CD4-positive, alpha-beta memory T cell (primary cell): ENCODE measurements around the gene ARL8A. TPM values are rescaled to one million over a fixed set of nuclear protein-coding genes. Genes with fewer than 3 reads are reported as not detected.
"Not testable (repeated sequence)": the region's sequence is repeated elsewhere in the genome, so short reads cannot be mapped to it uniquely, and the experiment has no call there.

Source experiments
- CTCF ChIA-PET: fragments of 350-600 bp; sonication (Branson Sonifier 250); formaldehyde crosslinking; loops from one replicate; lab custom pipeline; 2021; ENCODE audit warnings: inconsistent platforms; ENCODE audit not compliant: partially characterized antibody; lab: Charles Lee
- POLR2A ChIA-PET: fragments of 350-600 bp; sonication (Branson Sonifier 250); formaldehyde crosslinking; loops from one replicate; lab custom pipeline; 2021; ENCODE audit not compliant: partially characterized antibody; lab: Charles Lee
- DNase-seq, 5 donors: peaks; one replicate each; pipeline versions ENCODE4 v3.0.0 to v3.0.0-alpha.2; 2020 to 2022; ENCODE audit warnings: mixed read lengths in 1 of 5
- H3K27ac ChIP-seq: one replicate; pipeline ENCODE4 v1.7.0; 2013; ENCODE audit warnings: low read depth, low read length
- H3K27me3 ChIP-seq: 2 replicates; pipeline ENCODE4 v1.7.0; 2013; ENCODE audit warnings: mild to moderate bottlenecking, low read length, moderate library complexity; ENCODE audit not compliant: insufficient read depth
- H3K36me3 ChIP-seq: 2 replicates; pipeline ENCODE4 v1.7.0; 2013; ENCODE audit warnings: mild to moderate bottlenecking, low read length, moderate library complexity; ENCODE audit not compliant: insufficient read depth
- H3K4me1 ChIP-seq: 2 replicates; pipeline ENCODE4 v1.7.0; 2013; ENCODE audit warnings: mild to moderate bottlenecking, low read length, moderate library complexity; ENCODE audit not compliant: insufficient read depth
- H3K4me3 ChIP-seq, 2 donors: one replicate each; pipeline ENCODE4 v1.7.0; 2013; ENCODE audit warnings: low read length in 2 of 2, mild to moderate bottlenecking in 1 of 2
- H3K9me3 ChIP-seq, 2 donors: one replicate each; pipeline ENCODE4 v1.7.0; 2013; ENCODE audit warnings: low read length in 2 of 2, control low read depth in 1 of 2; ENCODE audit not compliant: control insufficient read depth in 1 of 2
- H3K27ac Mint-ChIP-seq, 7 donors: one replicate each; pipeline ENCODE4 v1.8.0; 2020 to 2021; ENCODE audit warnings: mixed read lengths in 7 of 7, mild to moderate bottlenecking in 6 of 7, inconsistent platforms in 3 of 7, moderate library complexity in 3 of 7
- H3K27me3 Mint-ChIP-seq, 2 donors: one replicate each; pipeline ENCODE4 v1.8.0; 2020 to 2021; ENCODE audit warnings: mixed read lengths in 2 of 2
- H3K36me3 Mint-ChIP-seq, 2 donors: one replicate each; pipeline ENCODE4 v1.8.0; 2020 to 2021; ENCODE audit warnings: mixed read lengths in 2 of 2, inconsistent platforms in 1 of 2, mild to moderate bottlenecking in 1 of 2
- H3K4me1 Mint-ChIP-seq, 4 donors: one replicate each; pipeline ENCODE4 v1.8.0; 2020 to 2021; ENCODE audit warnings: mixed read lengths in 4 of 4, mild to moderate bottlenecking in 1 of 4
- H3K4me3 Mint-ChIP-seq, 8 donors: one replicate each; pipeline ENCODE4 v1.8.0; 2020 to 2021; ENCODE audit warnings: mixed read lengths in 8 of 8, mild to moderate bottlenecking in 7 of 8, moderate library complexity in 6 of 8, inconsistent platforms in 3 of 8
- H3K9me3 Mint-ChIP-seq, 8 donors: one replicate each; pipeline ENCODE4 v1.8.0; 2020 to 2021; ENCODE audit warnings: mixed read lengths in 8 of 8, mild to moderate bottlenecking in 5 of 8, inconsistent platforms in 3 of 8, moderate library complexity in 1 of 8
- intact Hi-C: fragments of 100-400 bp; cut with micrococcal nuclease; formaldehyde crosslinking; loops from one replicate; pipeline ENCODE4 v1.15.1; 2023
- polyA plus RNA-seq, 2 donors: library from polyadenylated mRNA; unstranded; fragments of 300-500 nt; fragmentation: Illumina TruSeq; gene quantifications; one replicate each; pipeline ENCODE4 v1.2.3, GENCODE V29; 2021
- total RNA-seq, 2 experiments: library from RNA; stranded (reverse); gene quantifications; one replicate each; pipeline ENCODE4 v1.2.3, GENCODE V29; 2021

Gene ARL8A
- total and polyA plus RNA-seq, 4 experiments from 2014 or later = 7.1 to 55.0 (median 29.4) TPM

DNA sequence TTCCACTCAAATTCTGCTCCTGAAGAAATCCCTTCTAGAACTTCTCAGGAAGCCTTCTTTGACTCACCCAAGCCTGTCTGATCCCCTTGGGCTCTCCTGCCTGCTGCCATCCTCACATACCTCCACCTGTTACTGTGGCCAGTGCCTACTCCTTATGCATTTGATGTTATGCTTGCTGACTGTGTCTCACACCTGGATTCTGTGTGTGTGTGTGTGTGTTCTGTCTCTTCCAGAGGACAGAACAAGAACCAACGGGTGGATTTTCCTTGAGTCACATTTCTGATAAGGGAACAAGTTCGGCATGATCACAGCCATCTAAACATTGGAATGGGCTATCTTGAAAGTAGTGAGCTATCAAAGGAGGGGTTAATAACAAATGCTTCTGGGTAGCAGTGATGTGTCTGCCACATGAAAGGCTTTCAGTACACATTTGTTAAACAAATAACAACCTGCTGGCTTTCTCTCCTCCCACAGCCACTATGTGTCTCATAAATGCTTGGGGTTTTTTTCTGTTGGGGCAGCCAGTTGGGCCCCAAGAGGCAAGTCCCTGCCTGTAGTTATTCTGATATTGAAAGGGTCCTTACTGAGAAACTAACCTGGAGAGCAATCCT, 30.7 kb downstream of the ARL8A start:
- ChIA-PET POLR2A (no interaction called here), CTCF (interaction anchor here (0.7 kb wide), 1 partner anchor 655 kb away, joined by 3 read pairs; no protein-coding TSS in a partner anchor)
- DNase-seq = no peak
- no peaks in the 10 kb centered on the region for H3K27me3 ChIP-seq
- H3K36me3 Mint-ChIP-seq = no peaks in the 10 kb centered on the region
- H3K27ac ChIP-seq = no peak overlapping the region
- intact Hi-C loops = no loop called here
- H3K4me3 ChIP-seq = no peak overlapping the region
- H3K4me1 Mint-ChIP-seq = peaks cover 0 to 3% (median under 1%) of the 10 kb centered on the region in 4 donors
- H3K27me3 Mint-ChIP-seq = no peaks in the 10 kb centered on the region
- H3K9me3 Mint-ChIP-seq = no peaks in the 10 kb centered on the region
- no peaks in the 10 kb centered on the region for H3K4me1 ChIP-seq
- no peaks in the 10 kb centered on the region for H3K9me3 ChIP-seq
- no peaks in the 10 kb centered on the region for H3K36me3 ChIP-seq
- peak overlapping the region in 1 of 7 donors; percentile 18 for H3K27ac Mint-ChIP-seq
- H3K4me3 Mint-ChIP-seq = no peak overlapping the region

DNA sequence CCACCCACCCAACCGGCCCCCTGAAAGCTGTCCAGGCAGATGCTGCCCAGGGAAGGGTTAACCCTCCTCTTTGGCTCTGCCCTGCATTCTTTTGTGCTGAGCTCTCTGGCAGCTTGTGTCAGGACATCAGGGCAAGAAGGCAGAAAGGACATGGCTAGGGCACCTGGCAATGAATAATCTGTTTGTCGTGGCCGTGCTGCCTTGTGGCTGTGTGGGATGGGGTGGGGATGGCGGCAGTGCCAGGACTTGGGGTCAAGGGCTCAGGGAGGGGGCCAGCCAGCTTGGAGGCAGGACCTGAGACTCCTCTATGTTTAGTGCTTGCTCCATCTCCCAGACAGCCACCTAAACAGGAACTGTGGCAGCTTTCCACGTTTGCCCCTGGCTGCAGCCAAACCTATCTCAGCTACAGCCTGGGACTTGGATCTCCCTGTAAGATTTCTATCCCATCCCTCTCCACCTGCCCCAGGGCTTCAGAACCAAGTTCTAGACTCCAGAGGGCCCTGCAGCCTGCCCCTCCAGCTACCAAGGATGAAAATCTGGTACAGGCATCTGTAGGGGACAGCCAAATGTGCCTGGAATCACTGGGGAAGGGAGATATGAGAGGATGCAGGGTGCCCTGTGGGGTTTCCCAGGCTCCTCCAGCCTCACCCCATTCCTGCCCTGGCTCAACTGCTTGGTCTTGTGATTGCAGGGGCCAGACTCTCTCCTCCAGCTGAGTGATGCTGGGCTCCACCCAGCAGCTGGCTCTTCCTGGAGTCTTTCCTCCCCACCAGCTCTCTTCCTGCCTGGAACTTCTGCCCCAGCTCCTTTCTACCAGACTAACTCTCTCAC, 31.5 kb downstream of the ARL8A start:
- H3K4me1 Mint-ChIP-seq = peaks cover 0 to 3% (median under 1%) of the 10 kb centered on the region in 4 donors
- POLR2A ChIA-PET = no interaction called here
- Histone ChIP-seq H3K27ac (no peak overlapping the region), H3K27me3 (no peaks in the 10 kb centered on the region), H3K4me3 (no peak overlapping the region), H3K9me3 (no peaks in the 10 kb centered on the region), H3K4me1 (no peaks in the 10 kb centered on the region), H3K36me3 (no peaks in the 10 kb centered on the region)
- H3K36me3 Mint-ChIP-seq = no peaks in the 10 kb centered on the region
- no peak for DNase-seq
- no peaks in the 10 kb centered on the region for H3K27me3 Mint-ChIP-seq
- CTCF ChIA-PET = no interaction called here
- H3K9me3 Mint-ChIP-seq = no peaks in the 10 kb centered on the region
- H3K4me3 Mint-ChIP-seq = no peak overlapping the region
- intact Hi-C loops = no loop called here
- peak overlapping the region in 1 of 7 donors; percentile 18 for H3K27ac Mint-ChIP-seq

DNA sequence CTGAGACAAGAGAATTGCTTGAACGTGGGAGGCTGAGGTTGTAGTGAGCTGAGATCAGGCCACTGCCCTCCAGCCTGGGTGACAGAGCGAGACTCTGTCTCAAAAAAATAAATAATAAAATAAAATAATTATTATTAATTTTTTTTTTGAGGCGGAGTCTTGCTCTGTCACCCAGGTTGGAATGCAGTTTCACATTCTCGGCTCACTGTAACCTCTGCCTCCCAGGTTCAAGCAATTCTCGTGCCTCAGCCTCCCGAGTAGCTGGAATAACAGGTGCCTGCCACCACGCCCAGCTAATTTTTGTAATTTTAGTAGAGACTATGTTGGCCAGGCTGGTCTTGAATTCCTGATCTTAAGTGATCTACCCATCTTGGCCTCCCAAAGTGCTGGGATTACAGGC, 32.9 kb downstream of the ARL8A start:
- intact Hi-C loops, H3K4me3 Mint-ChIP-seq, H3K27ac ChIP-seq, H3K36me3 Mint-ChIP-seq, CTCF ChIA-PET, H3K4me1 Mint-ChIP-seq, H3K9me3 Mint-ChIP-seq, H3K27me3 Mint-ChIP-seq, H3K9me3 ChIP-seq, DNase-seq, H3K36me3 ChIP-seq, H3K4me1 ChIP-seq, H3K27me3 ChIP-seq, H3K27ac Mint-ChIP-seq, POLR2A ChIA-PET, H3K4me3 ChIP-seq: not testable (repeated sequence)

DNA sequence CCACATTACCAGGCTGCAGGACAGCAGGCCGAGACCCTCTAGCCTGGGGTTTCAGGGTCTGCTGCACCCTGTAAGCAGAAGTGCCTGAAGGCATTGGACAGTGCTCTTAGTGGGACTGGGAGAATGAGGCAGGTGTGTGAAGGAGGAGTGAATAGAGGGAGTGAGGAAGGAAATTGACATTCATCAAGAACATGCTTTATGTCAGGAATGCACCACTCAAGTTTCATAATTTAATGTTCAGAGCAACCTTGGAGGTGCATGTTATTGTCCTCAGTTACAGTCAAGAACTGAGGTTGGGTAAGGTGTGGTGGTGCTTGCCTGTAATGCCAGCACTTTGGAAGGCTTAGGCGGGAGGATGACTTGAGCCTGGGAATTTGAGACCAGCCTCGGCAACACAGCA, 33.6 kb downstream of the ARL8A start:
- Mint-ChIP-seq H3K4me3 (no peak overlapping the region), H3K9me3 (no peaks in the 10 kb centered on the region), H3K27me3 (no peaks in the 10 kb centered on the region), H3K36me3 (no peaks in the 10 kb centered on the region), H3K27ac (no peak overlapping the region), H3K4me1 (peaks cover 0 to 3% (median under 1%) of the 10 kb centered on the region in 4 donors)
- Histone ChIP-seq H3K4me3 (no peak overlapping the region), H3K9me3 (no peaks in the 10 kb centered on the region), H3K4me1 (no peaks in the 10 kb centered on the region), H3K36me3 (no peaks in the 10 kb centered on the region), H3K27ac (no peak overlapping the region), H3K27me3 (no peaks in the 10 kb centered on the region)
- POLR2A ChIA-PET = no interaction called here
- intact Hi-C loops = no loop called here
- no peak for DNase-seq
- CTCF ChIA-PET = no interaction called here

DNA sequence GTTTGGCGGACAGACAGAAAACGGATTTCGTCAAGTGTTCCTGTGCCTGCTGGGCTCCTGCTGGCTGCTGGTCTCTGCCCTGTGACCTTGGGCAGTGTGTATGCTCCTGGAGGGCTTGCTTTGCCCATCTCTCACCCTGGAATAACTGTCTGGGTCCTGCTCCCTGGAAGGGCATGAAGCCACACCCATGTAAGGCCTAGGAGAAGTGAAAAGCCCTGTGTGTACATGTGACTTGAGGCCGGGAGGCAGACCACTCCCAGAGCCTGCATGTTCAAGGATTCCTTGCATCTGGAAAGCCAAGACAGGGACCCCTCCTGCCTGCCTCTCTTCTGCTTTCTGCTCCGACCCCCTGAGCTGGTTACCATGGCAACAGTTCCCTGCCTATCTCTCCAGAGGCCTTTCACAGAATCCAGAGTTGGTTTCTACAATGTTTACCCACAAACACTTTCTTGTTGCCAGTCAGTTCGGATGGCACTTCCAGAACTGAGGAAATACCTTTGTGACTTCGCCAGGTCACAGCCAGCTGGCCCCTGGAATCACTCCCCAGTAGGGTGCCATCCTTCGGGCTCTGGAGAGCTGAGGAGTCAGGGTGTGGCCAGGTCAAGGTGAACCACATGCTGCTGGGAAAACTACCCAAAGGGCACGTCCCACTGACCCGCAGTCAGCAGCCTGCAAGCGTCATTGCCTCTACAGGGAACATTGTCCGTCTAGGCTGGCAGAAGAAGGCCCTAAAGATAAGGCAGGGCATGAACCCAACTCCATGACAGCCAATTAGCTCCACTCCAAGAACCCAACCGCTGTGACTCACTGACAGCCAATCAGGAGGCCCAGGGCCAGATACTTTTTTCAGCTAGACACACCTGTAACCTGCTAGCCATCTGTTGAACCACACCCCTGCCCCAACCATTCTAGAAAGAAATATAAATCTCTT, 36.5 kb downstream of the ARL8A start:
- peak overlapping the region in 1 of 7 donors; percentile 35 for H3K27ac Mint-ChIP-seq
- H3K4me3 ChIP-seq = no peak overlapping the region
- CTCF ChIA-PET = no interaction called here
- H3K4me3 Mint-ChIP-seq = no peak overlapping the region
- intact Hi-C loops = no loop called here
- no peak for DNase-seq
- no peak overlapping the region for H3K27ac ChIP-seq
- no peaks in the 10 kb centered on the region for H3K9me3 Mint-ChIP-seq
- POLR2A ChIA-PET = no interaction called here
- H3K4me1 Mint-ChIP-seq = no peaks in the 10 kb centered on the region
- H3K27me3 ChIP-seq = no peaks in the 10 kb centered on the region
- H3K27me3 Mint-ChIP-seq = no peaks in the 10 kb centered on the region
- no peaks in the 10 kb centered on the region for H3K4me1 ChIP-seq
- H3K36me3 ChIP-seq = no peaks in the 10 kb centered on the region
- no peaks in the 10 kb centered on the region for H3K9me3 ChIP-seq
- no peaks in the 10 kb centered on the region for H3K36me3 Mint-ChIP-seq

DNA sequence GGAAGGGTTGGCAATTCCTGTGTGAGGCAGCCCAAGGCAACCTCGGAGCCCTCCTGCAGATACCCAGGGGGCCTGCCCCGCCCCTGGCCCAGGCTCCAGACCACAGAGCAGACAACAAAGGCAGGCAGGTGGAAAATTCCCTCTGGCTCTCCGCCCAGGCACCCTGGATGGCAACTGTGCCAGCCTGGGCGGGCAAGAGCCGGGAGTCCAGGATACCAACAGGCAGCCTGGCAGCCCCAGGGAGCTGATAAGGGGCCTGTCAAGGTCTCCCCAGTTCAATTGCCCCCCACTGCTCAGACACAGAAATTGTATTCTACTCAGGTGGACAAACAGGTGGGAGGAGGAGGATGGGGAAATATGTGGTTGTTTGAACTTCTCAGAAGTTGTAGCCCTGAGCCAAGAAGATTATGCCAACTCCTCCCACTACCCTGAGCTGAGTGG, 37.2 kb downstream of the ARL8A start:
- Histone ChIP-seq H3K27ac (no peak overlapping the region), H3K27me3 (no peaks in the 10 kb centered on the region), H3K9me3 (no peaks in the 10 kb centered on the region), H3K4me3 (no peak overlapping the region), H3K4me1 (no peaks in the 10 kb centered on the region), H3K36me3 (no peaks in the 10 kb centered on the region)
- Mint-ChIP-seq H3K36me3 (no peaks in the 10 kb centered on the region), H3K4me1 (no peaks in the 10 kb centered on the region), H3K27ac (no peak overlapping the region), H3K27me3 (no peaks in the 10 kb centered on the region), H3K9me3 (no peaks in the 10 kb centered on the region), H3K4me3 (no peak overlapping the region)
- ChIA-PET CTCF (no interaction called here), POLR2A (no interaction called here)
- intact Hi-C loops = no loop called here
- no peak for DNase-seq
